ENCODE results near the gene ARHGDIA. TPM values are rescaled to one million over a fixed set of nuclear protein-coding genes. Genes with fewer than 3 reads are reported as not detected.

ARHGDIA gene
- total RNA-seq, 1 experiment from 2014 or later = 667 TPM

DNA sequence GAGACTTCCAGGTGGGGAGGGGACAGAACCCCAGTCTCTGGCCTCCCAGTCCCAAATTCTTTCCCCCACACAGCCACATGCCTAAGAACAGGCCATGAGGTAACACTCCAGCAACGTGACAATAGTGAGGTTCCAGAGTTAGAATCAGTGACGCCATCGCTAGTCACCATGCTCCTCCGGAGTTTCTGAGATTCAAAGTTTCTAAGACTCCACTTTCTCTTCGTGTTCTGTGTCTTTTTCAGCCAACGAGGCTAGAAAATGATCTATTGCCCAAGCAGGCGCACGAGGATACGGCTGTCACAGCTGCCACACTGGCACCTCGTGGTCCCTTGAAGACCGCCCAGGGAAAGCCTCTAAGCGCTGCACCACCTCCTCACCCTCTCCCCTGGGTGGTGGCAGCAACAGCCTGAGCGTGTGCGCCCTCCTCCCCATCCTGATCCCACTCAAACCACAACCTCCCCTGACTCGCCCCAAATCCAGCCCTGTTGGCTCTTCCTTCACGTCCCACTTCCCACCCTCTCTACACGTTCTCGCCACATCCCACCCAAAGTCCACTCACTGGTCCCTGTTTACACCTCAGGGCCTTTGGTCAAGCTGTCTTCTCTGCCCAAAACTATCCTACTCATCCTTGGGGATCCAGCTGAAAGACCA lies 39.1 kb downstream of the ARHGDIA start:
- ChIA-PET POLR2A (ENCODE audit: low non-redundant PET) (no interaction called here), CTCF (no interaction called here)
- intact Hi-C loops (cut with micrococcal nuclease; ENCODE audit: unreplicated experiment) = no loop called here
- Histone ChIP-seq H3K27me3 (replicated peaks; ENCODE audit: insufficient read depth, low read depth, low read length, poor library complexity) (no peaks in the 10 kb centered on the region), H3K27ac (ENCODE audit: low read depth, low read length, poor library complexity, severe bottlenecking) (peak overlapping the region; percentile 84), H3K4me3 (ENCODE audit: low read depth, low read length, poor library complexity, severe bottlenecking) (peak overlapping the region; percentile 86), H3K4me1 (ENCODE audit: insufficient read depth, low read length, poor library complexity, severe bottlenecking) (peaks cover 9% of the 10 kb centered on the region), H3K36me3 (ENCODE audit: insufficient read depth, low read length, poor library complexity, severe bottlenecking) (no peaks in the 10 kb centered on the region), H3K9me3 (ENCODE audit: low read depth, low read length, poor library complexity, severe bottlenecking) (no peaks in the 10 kb centered on the region)
- DNase-seq (ENCODE audit: low spot score) = peak; percentile 61
- TF ChIP-seq, protein P1, sequence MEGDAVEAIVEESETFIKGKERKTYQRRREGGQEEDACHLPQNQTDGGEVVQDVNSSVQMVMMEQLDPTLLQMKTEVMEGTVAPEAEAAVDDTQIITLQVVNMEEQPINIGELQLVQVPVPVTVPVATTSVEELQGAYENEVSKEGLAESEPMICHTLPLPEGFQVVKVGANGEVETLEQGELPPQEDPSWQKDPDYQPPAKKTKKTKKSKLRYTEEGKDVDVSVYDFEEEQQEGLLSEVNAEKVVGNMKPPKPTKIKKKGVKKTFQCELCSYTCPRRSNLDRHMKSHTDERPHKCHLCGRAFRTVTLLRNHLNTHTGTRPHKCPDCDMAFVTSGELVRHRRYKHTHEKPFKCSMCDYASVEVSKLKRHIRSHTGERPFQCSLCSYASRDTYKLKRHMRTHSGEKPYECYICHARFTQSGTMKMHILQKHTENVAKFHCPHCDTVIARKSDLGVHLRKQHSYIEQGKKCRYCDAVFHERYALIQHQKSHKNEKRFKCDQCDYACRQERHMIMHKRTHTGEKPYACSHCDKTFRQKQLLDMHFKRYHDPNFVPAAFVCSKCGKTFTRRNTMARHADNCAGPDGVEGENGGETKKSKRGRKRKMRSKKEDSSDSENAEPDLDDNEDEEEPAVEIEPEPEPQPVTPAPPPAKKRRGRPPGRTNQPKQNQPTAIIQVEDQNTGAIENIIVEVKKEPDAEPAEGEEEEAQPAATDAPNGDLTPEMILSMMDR (conservative IDR thresholded peaks at IDR 0.05; ENCODE audit: low read depth, low read length) = no peak
- TF ChIP-seq EZH2 (IDR thresholded peaks at IDR 0.05; ENCODE audit: borderline replicate concordance, low read depth, low read length, poor library complexity, severe bottlenecking) = no peak
- TSS peak; percentile 57 for BruUV-seq (replicated peaks)

DNA sequence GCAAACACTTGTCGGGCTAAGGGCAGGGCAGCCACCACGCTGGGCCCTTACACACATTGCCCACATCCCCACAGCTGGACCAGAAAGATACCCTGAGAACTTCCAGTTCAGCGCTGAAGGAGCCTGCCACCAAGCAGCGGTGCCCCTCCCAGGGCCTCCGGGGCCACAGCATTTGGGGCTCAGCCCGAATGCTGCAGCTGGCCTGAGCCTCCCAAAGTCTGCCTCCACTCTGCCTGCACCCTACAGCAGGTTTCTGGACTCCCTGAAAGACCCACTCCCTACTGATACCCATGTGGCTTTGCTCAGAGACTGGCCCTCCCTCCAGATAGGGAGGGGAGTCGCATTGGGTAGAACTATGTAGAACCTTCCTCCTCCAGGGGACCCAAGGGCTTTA lies 39.6 kb downstream of the ARHGDIA start:
- POLR2A ChIA-PET (ENCODE audit: low non-redundant PET) = no interaction called here
- H3K27ac ChIP-seq (ENCODE audit: low read depth, low read length, poor library complexity, severe bottlenecking) = peak overlapping the region; percentile 51
- H3K9me3 ChIP-seq (ENCODE audit: low read depth, low read length, poor library complexity, severe bottlenecking) = no peaks in the 10 kb centered on the region
- H3K4me1 ChIP-seq (ENCODE audit: insufficient read depth, low read length, poor library complexity, severe bottlenecking) = peaks cover 9% of the 10 kb centered on the region
- no peaks in the 10 kb centered on the region for H3K27me3 ChIP-seq (replicated peaks; ENCODE audit: insufficient read depth, low read depth, low read length, poor library complexity)
- intact Hi-C loops (cut with micrococcal nuclease; ENCODE audit: unreplicated experiment) = no loop called here
- BruUV-seq (replicated peaks) = no TSS peak
- TF ChIP-seq, protein P1 (conservative IDR thresholded peaks at IDR 0.05; ENCODE audit: low read depth, low read length) = no peak
- no peak for TF ChIP-seq EZH2 (IDR thresholded peaks at IDR 0.05; ENCODE audit: borderline replicate concordance, low read depth, low read length, poor library complexity, severe bottlenecking)
- H3K36me3 ChIP-seq (ENCODE audit: insufficient read depth, low read length, poor library complexity, severe bottlenecking) = no peaks in the 10 kb centered on the region
- peak overlapping the region; percentile 86 for H3K4me3 ChIP-seq (ENCODE audit: low read depth, low read length, poor library complexity, severe bottlenecking)
- CTCF ChIA-PET = no interaction called here
- DNase-seq (ENCODE audit: low spot score) = no peak

DNA sequence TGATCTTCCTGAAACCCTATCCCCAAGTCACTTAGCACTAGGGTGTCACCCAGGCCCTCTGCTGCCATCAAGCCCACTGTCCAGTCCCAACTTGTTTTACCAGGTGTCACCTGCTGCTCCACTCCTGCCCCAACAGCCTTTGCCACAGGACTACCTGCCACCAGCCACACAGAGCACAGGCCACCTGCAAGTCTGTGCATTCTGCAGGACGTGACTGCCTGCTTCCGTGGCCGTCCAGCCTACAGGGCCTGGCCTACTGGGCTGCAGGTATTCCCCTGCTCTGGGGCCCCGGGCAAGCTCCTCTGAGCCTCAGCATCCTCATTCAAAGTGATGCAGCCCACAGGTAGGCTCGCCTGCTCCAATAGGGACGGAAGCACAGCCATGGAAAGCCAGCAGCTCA lies 41.3 kb downstream of the ARHGDIA start:
- BruUV-seq (replicated peaks) = no TSS peak
- Histone ChIP-seq H3K27me3 (replicated peaks; ENCODE audit: insufficient read depth, low read depth, low read length, poor library complexity) (no peaks in the 10 kb centered on the region), H3K36me3 (ENCODE audit: insufficient read depth, low read length, poor library complexity, severe bottlenecking) (no peaks in the 10 kb centered on the region), H3K27ac (ENCODE audit: low read depth, low read length, poor library complexity, severe bottlenecking) (no peak overlapping the region), H3K4me1 (ENCODE audit: insufficient read depth, low read length, poor library complexity, severe bottlenecking) (peaks cover 9% of the 10 kb centered on the region), H3K9me3 (ENCODE audit: low read depth, low read length, poor library complexity, severe bottlenecking) (no peaks in the 10 kb centered on the region), H3K4me3 (ENCODE audit: low read depth, low read length, poor library complexity, severe bottlenecking) (no peak overlapping the region)
- ChIA-PET POLR2A (ENCODE audit: low non-redundant PET) (no interaction called here), CTCF (no interaction called here)
- no peak for DNase-seq (ENCODE audit: low spot score)
- no peak for TF ChIP-seq EZH2 (IDR thresholded peaks at IDR 0.05; ENCODE audit: borderline replicate concordance, low read depth, low read length, poor library complexity, severe bottlenecking)
- TF ChIP-seq, protein P1 (conservative IDR thresholded peaks at IDR 0.05; ENCODE audit: low read depth, low read length) = no peak
- intact Hi-C loops (cut with micrococcal nuclease; ENCODE audit: unreplicated experiment) = no loop called here

Measured in A673 (cell line).